Fibroblast of the aortic adventitia (primary cell): ENCODE results near the gene SGMS2. TPM values are rescaled to one million over a fixed set of nuclear protein-coding genes. Genes with fewer than 3 reads are reported as not detected.

Experiments
- DNase-seq: peaks from one replicate; pipeline ENCODE4 v3.0.0-alpha.2; 2010; ENCODE audit warnings: low read depth
- H3K4me3 ChIP-seq: 2 replicates; pipeline ENCODE4 v1.5.1; 2011; ENCODE audit warnings: low read depth, mild to moderate bottlenecking, control low read depth, low read length, moderate library complexity
- CTCF ChIP-seq: IDR thresholded peaks from 2 replicates; pipeline ENCODE4 v1.5.1; 2011; ENCODE audit warnings: mild to moderate bottlenecking, low read length, control low read depth, inconsistent platforms; ENCODE audit not compliant: insufficient read depth
- total RNA-seq: library from RNA; depleted of rRNA; stranded (reverse); fragments of >200 nt; gene quantifications from 2 replicates; pipeline ENCODE4 v1.2.3, GENCODE V29; 2012; ENCODE audit warnings: low replicate concordance

The SGMS2 gene
- total RNA-seq, 1 donor, result 145 TPM

GRCh38 chr4:107809210-107809609 is 15.5 kb upstream of the SGMS2 start:
- H3K4me3 ChIP-seq, result no peak overlapping the region
- DNase-seq, result no peak
- no peak for TF ChIP-seq CTCF

GRCh38 chr4:107814758-107815157 is 10.0 kb upstream of the SGMS2 start:
- TF ChIP-seq CTCF, result no peak
- H3K4me3 ChIP-seq, result no peak overlapping the region
- DNase-seq, result no peak

GRCh38 chr4:107815158-107815557 is 9.6 kb upstream of the SGMS2 start:
- no peak overlapping the region for H3K4me3 ChIP-seq
- TF ChIP-seq CTCF, result no peak
- DNase-seq, result no peak

- no peak for TF ChIP-seq CTCF
- H3K4me3 ChIP-seq, result no peak overlapping the region
- no peak for DNase-seq
These were observed 6.3 kb upstream of the SGMS2 start for GRCh38 chr4:107818301-107818910.

- H3K4me3 ChIP-seq, result peak overlapping the region; percentile 96
- no peak for TF ChIP-seq CTCF
- DNase-seq, result no peak
These were observed 822 bp upstream of the SGMS2 start for GRCh38 chr4:107823870-107824349.

GRCh38 chr4:107825072-107825824 is 516 bp downstream of the SGMS2 start:
- DNase-seq, result peak; percentile 63
- no peak for TF ChIP-seq CTCF
- peak overlapping the region; percentile 96 for H3K4me3 ChIP-seq
